H7 (cell line): Measurements from ENCODE around the gene MDP1. TPM values are rescaled to one million over a fixed set of nuclear protein-coding genes. Genes with fewer than 3 reads are reported as not detected.

Experiments
- DNase-seq: peaks from one replicate; pipeline ENCODE4 v3.0.0; 2012
- H3K27me3 ChIP-seq: 2 replicates; pipeline ENCODE4 v1.6.0; 2011; ENCODE audit warnings: mild to moderate bottlenecking, low read length; ENCODE audit not compliant: control insufficient read depth, insufficient read depth
- H3K36me3 ChIP-seq: replicated peaks from 2 replicates; pipeline ENCODE4 v1.5.1; 2011; ENCODE audit warnings: low read length; ENCODE audit not compliant: control insufficient read depth, insufficient read depth
- H3K4me3 ChIP-seq: 2 replicates; pipeline ENCODE4 v1.5.1; 2011; ENCODE audit warnings: low read depth, mild to moderate bottlenecking, control low read depth, low read length, moderate library complexity; ENCODE audit not compliant: insufficient read depth
- total RNA-seq: library from RNA; depleted of rRNA; stranded (reverse); fragments of >200 nt; shearing (Covaris generic); gene quantifications from 2 replicates; pipeline ENCODE4 v1.2.3, GENCODE V29; 2014; rRNA removed

Gene MDP1
- total RNA-seq, 1 experiment from 2014 or later: 23.6 TPM

DNA sequence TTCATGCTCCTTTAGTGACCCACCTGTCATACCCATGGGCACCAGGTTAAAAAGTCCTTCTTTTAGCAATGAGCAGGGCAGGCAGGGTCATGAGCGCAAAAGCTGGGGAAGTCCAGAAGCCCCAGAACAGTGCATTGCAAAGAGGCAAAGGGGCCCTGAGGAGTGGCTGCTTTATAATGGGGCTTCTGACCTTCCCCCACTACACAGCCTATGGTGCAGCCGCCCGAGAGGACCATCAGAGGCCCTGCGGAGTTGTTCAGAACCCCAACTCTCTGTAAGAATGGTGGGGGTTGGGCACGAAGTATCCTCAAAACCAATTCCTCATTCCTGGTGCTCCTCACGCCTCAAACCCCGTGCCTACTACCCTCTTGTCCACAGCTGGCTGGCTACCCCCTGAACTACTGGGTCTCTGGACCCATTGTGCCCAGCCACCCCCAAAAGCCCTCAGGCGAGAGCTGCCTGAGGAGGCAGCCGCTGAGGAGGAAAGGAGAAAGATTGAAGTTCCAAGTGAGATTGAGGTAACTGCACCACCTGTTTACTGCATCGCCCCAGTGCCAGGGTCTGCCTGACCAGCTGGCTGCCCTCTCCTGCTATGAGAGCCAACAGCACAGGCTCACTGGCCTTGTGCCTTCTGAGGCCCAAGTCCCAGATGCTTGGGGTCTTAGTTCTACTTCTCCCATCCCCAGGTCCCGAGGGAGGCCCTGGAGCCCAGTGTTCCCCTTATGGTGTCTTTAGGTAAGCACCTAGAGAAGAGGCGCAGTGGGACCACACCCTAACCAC lies 37.3 kb downstream of the MDP1 start:
- H3K27me3 ChIP-seq: no peaks in the 10 kb centered on the region
- peaks cover 29% of the 10 kb centered on the region for H3K36me3 ChIP-seq
- H3K4me3 ChIP-seq: no peak overlapping the region
- DNase-seq: no peak

- Histone ChIP-seq H3K27me3 (no peaks in the 10 kb centered on the region), H3K36me3 (peaks cover 30% of the 10 kb centered on the region), H3K4me3 (no peak overlapping the region)
- no peak for DNase-seq
These were observed 38.0 kb downstream of the MDP1 start for GRCh38 chr14:24177891-24178290.

- Histone ChIP-seq H3K27me3 (no peaks in the 10 kb centered on the region), H3K36me3 (peaks cover 28% of the 10 kb centered on the region), H3K4me3 (no peak overlapping the region)
- DNase-seq: no peak
These were observed 38.6 kb downstream of the MDP1 start for GRCh38 chr14:24177041-24177825.

- no peak for DNase-seq
- H3K27me3 ChIP-seq: no peaks in the 10 kb centered on the region
- H3K36me3 ChIP-seq: peaks cover 26% of the 10 kb centered on the region
- H3K4me3 ChIP-seq: no peak overlapping the region
These were observed 39.3 kb downstream of the MDP1 start for GRCh38 chr14:24176599-24176998.

DNA sequence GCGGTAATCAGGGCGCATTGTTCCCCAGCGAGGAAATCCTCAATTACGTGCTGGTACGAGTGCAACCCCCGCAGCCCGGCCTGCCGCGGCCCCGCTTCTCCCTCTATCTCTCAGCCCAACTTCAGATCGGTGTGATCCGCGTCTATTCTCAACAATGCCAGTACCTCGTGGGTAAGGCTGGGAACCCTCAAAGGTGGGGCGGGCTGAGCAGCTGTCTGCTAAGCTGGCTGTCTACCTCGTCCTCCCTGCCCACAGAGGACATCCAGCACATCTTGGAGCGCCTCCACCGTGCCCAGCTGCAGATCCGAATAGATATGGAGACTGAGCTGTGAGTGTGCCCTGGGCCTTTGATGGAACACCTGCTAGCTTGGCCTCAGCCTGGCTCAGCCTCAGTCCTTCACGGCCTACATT lies 43.0 kb downstream of the MDP1 start:
- DNase-seq: no peak
- no peak overlapping the region; the same call in 1 of the 2 replicates for H3K4me3 ChIP-seq
- H3K27me3 ChIP-seq: no peaks in the 10 kb centered on the region
- H3K36me3 ChIP-seq: peaks cover 7% of the 10 kb centered on the region

GRCh38 chr14:24172261-24172860 lies 43.5 kb downstream of the MDP1 start:
- Histone ChIP-seq H3K27me3 (no peaks in the 10 kb centered on the region), H3K4me3 (peak overlapping the region; percentile 69), H3K36me3 (peaks cover 7% of the 10 kb centered on the region)
- no peak for DNase-seq

GRCh38 chr14:24171422-24172260 lies 44.2 kb downstream of the MDP1 start, which contains the start of gene REC8:
Gene REC8 (plus strand): TSS chr14:24172080. CDS start chr14:24172553, 473 bp downstream.
- H3K36me3 ChIP-seq: peaks cover 5% of the 10 kb centered on the region
- H3K27me3 ChIP-seq: no peaks in the 10 kb centered on the region
- peak; percentile 100 for DNase-seq
- H3K4me3 ChIP-seq: peak within 1 kb of the TSS; percentile 69

DNA sequence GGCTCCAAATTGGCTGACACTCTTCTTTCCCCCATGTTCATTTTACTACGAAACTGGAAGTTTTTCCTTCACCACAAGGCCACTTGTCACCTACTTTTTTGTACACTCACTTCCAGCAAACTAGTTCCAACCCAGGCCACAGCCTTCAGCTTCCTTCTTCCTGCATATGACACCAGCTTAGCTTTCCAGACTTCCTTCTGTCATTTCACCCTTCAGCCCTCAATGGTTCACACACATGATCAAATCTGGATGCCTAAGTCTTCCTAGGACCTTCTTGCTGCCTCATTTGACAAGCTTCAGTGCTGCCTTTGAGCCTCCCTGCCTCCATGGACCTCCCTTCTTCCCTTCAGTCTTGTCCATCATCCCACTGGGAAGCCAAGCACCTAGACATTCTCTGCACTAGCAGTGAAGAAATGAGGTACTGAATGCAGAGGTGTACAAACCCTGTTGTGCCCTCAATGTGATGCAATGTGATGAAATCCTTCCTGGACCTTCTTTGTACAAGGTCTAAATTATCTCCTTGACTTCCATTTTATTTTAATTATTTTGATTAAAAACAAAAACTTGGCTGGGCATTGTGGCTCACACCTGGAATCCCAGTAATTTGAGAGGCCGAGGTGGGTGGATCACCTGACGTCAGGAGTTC lies 48.3 kb downstream of the MDP1 start:
- Histone ChIP-seq H3K36me3 (peaks cover 10% of the 10 kb centered on the region), H3K4me3 (no peak overlapping the region), H3K27me3 (no peaks in the 10 kb centered on the region)
- DNase-seq: no peak

DNA sequence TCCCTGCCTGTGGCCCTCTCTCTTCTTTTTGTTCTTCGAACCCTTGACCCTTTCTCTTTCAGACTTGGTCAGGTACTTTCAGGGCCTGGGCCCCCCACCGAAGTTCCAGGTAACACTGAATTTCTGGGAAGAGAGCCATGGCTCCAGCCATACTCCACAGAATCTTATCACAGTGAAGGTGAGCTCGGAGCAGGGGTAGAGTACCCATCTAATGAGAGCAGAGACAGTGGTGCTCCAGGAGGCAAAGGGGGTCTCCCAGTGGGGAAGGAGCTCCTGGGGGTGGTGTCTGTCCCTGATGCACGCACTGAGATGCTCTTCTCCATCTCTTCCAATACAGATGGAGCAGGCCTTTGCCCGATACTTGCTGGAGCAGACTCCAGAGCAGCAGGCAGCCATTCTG lies 50.1 kb downstream of the MDP1 start:
- Histone ChIP-seq H3K36me3 (peaks cover 10% of the 10 kb centered on the region), H3K4me3 (no peak overlapping the region), H3K27me3 (no peaks in the 10 kb centered on the region)
- DNase-seq: no peak

- Histone ChIP-seq H3K4me3 (no peak overlapping the region), H3K36me3 (peaks cover 13% of the 10 kb centered on the region), H3K27me3 (no peaks in the 10 kb centered on the region)
- DNase-seq: no peak
These were observed 51.3 kb downstream of the MDP1 start for GRCh38 chr14:24164518-24164991.

Other genes starting within 250 kb of the MDP1 start
- 8.0 and 12.2 TPM in 2 replicates for gene DHRS4L2, start 227.1 kb downstream of the MDP1 start, total RNA-seq
- 2.3 and 6.5 TPM in 2 replicates for gene CARMIL3, start 164.1 kb downstream of the MDP1 start, total RNA-seq
- 0.04 TPM in 1 of 2 replicates, not detected in the other for gene CPNE6, start 144.5 kb downstream of the MDP1 start, total RNA-seq
- 73.7 and 80.1 TPM in 2 replicates for gene PCK2, start 121.8 kb downstream of the MDP1 start, total RNA-seq
- 70.4 and 90.1 TPM in 2 replicates for gene DCAF11, start 101.3 kb downstream of the MDP1 start, total RNA-seq
- gene NRL, start 101.1 kb downstream of the MDP1 start, total RNA-seq: 0.87 and 2.1 TPM in 2 replicates
- gene FITM1, start 85.4 kb downstream of the MDP1 start, total RNA-seq: not detected in 2 replicates
- 46.9 and 49.3 TPM in 2 replicates for gene PSME1, start 79.9 kb downstream of the MDP1 start, total RNA-seq
- 25.7 and 35.9 TPM in 2 replicates for gene EMC9, start 74.5 kb downstream of the MDP1 start, total RNA-seq
- 129 and 134 TPM in 2 replicates for gene PSME2, start 69.5 kb downstream of the MDP1 start, total RNA-seq
- gene RNF31, start 68.6 kb downstream of the MDP1 start, total RNA-seq: 67.7 and 75.0 TPM in 2 replicates
- 8.1 and 11.2 TPM in 2 replicates for gene IRF9, start 54.8 kb downstream of the MDP1 start, total RNA-seq
- 5.6 and 5.9 TPM in 2 replicates for gene REC8, start 44.0 kb downstream of the MDP1 start, total RNA-seq
- gene IPO4, start 27.2 kb downstream of the MDP1 start, total RNA-seq: 139 and 149 TPM in 2 replicates
- gene TM9SF1, start 20.6 kb downstream of the MDP1 start, total RNA-seq: 27.4 and 35.2 TPM in 2 replicates
- gene TSSK4, start 10.4 kb downstream of the MDP1 start, total RNA-seq: not detected in 2 replicates
- 17.6 and 20.8 TPM in 2 replicates for gene CHMP4A, start 2.6 kb downstream of the MDP1 start, total RNA-seq
- gene NEDD8, start 16.3 kb upstream of the MDP1 start, total RNA-seq: 195 and 203 TPM in 2 replicates
- gene GMPR2, start 16.9 kb upstream of the MDP1 start, total RNA-seq: 81.6 and 104 TPM in 2 replicates
- gene TINF2, start 26.6 kb upstream of the MDP1 start, total RNA-seq: 46.9 and 52.2 TPM in 2 replicates
- 0.21 and 3.1 TPM in 2 replicates for gene TGM1, start 47.1 kb upstream of the MDP1 start, total RNA-seq
- gene RABGGTA, start 55.5 kb upstream of the MDP1 start, total RNA-seq: 22.8 and 25.9 TPM in 2 replicates
- 13.5 and 18.8 TPM in 2 replicates for gene DHRS1, start 83.7 kb upstream of the MDP1 start, total RNA-seq
- 27.2 and 32.4 TPM in 2 replicates for gene NOP9, start 83.8 kb upstream of the MDP1 start, total RNA-seq
- gene CIDEB, start 91.9 kb upstream of the MDP1 start, total RNA-seq: 0.48 TPM in 1 of 2 replicates, not detected in the other
- 4.8 and 7.8 TPM in 2 replicates for gene LTB4R2, start 94.1 kb upstream of the MDP1 start, total RNA-seq
- 4.2 and 5.0 TPM in 2 replicates for gene LTB4R, start 95.4 kb upstream of the MDP1 start, total RNA-seq
- 0.17 TPM in 1 of 2 replicates, not detected in the other for gene ADCY4, start 119.0 kb upstream of the MDP1 start, total RNA-seq
- gene RIPK3, start 123.9 kb upstream of the MDP1 start, total RNA-seq: not detected in 2 replicates
- gene NFATC4, start 152.1 kb upstream of the MDP1 start, total RNA-seq: 12.2 and 28.3 TPM in 2 replicates
- 3.6 and 6.1 TPM in 2 replicates for gene NYNRIN, start 182.9 kb upstream of the MDP1 start, total RNA-seq
- 0.24 and 1.5 TPM in 2 replicates for gene CBLN3, start 213.6 kb upstream of the MDP1 start, total RNA-seq
- gene KHNYN, start 213.9 kb upstream of the MDP1 start, total RNA-seq: 24.8 and 27.4 TPM in 2 replicates
- gene SDR39U1, start 226.7 kb upstream of the MDP1 start, total RNA-seq: 23.5 and 26.7 TPM in 2 replicates